NCI-H2227 treated with DMSO at 0.1 percent for 48 hours (cell line): ENCODE results near the gene LSM12.

Source experiments
- DNase-seq: peaks from one replicate; lab custom pipeline; 2025; lab: John Stamatoyannopoulos, UW

The LSM12 gene

DNA sequence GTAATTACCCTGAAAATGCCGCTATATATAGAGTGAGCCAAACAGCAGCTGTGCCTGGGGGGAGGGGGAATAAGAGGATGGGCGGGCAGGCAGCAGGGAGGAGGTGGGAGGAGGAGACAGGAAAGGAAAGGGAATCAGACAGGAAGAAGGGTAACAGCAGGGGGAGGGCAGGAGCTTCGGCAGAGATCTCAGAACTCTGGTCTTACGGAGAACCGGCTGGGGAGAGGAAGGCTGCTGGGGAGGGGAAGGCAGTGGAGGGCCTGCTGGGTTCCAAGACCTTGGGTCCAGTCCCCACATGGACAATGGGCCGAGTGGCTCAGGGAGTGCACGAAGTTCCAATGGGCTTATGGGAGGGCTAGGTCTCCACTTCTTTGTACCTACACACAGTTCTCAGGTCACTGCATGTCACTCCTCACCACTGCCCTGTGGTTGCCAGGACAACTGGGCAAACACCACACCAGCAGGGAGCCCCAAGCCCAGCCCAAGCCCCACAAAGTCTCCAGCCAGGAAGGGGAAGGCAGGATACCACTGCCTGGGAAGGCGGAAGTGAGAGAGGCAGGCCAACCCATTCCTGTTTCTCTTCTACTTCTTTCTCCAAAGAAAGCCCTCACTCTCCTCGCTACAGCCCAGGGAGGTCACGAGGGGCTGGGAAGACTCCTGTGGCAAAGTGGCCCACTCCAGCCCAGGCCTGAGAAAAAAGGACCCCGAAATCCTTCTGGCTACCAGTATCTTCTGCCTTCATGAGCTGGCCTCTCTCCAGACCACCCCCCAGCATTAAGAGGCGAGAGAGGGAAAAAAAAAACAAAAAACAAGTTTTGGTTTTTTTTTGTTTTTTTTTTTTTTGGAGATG, 29.4 kb upstream of the LSM12 start:
- peak; percentile 98 for DNase-seq

DNA sequence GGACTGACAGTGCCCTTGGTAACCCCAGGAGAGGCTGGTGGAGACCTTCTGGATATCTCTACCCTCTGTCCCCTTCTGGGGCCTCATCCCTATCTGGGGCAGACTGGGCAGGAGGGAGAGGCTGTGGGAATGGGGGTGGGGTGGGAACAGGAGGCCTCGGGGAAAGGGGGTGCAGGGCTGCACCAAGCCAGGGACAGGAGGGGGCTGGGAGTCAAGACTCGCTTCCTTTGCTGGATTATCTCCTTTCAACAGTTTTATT, 28.8 kb upstream of the LSM12 start:
- DNase-seq = no peak

DNA sequence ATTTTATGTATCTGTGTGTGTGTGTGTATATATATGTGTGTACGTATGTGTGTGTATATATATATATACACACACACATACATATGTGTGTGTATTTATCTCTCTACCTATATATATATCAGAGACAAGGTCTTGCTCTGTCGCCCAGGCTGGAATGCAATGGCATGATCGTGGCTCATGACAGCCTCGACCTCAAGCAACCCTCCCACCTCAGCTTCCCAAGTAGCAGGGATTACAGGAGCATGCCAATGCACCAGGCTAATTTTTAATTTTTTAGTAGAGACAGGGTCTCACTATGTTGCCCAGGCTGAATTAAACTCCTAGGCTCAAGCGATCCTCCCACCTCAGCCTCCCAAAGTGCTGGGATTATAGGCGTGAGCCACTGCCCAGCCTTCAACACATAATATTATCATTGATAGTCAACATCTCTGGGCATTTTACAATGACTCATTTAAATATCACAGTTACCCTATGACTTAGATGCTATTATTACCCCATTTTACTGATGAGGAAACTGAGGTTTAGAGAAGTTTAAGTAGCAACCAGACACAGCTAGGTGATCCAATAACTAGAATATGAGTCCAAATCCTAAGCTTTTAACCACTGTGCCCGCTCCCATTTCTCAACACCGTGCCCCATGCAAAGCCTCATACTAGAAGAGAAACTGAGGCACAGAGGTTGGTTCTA, 28.4 kb upstream of the LSM12 start:
- no peak for DNase-seq

DNA sequence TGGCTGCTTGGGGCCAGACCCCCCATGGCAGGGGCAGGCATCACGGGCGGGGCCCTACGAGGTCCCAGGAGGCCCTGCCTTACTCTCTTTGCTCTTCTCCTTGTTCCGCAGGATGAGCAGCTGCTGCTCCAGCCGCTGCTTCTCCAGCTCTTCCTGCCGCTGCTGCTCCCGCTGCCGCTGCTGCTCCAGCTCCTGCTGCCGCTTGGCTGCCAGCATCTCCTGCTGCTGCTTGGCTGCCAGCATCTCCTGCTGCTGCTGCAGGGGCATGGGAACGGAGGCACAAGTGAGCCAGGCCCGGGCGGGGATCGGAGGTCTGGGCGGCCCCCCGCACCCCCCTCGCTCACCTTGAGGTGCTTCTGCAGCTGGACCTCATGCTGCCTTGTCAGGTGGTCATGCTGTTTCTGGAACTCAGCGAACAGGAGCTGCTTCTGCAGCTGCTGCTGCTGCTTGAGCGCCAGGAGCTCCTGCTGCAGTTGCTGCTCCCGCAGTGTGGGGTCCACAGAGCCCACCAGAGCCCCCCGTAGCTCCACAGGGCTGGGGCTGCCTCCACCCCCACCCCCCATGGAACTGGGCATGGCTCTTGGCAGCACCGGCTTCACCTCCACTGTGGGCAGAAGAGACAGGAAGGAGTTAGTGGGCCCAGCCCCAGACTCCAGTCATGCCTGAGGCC, 26.9 kb upstream of the LSM12 start:
- no peak for DNase-seq

DNA sequence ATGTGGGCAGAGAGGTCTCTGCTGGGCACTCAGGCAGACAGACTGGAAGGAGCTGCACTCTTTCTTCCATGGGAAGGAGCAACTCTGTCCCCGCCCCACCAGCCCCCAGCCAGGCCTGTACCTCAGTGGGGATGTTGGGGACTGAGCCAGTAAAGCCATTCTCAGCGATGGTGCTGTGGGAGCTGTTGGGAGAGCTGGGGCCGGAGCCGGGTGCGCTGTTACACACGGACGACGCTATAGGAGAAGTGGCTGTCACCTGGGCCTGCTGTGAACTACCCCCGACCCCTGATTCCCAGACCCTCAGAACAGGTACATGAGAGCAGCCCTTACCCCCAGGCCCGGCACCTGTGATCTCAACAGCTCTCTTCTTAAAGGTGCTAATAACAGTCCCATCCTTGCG, 25.6 kb upstream of the LSM12 start:
- DNase-seq = no peak

DNA sequence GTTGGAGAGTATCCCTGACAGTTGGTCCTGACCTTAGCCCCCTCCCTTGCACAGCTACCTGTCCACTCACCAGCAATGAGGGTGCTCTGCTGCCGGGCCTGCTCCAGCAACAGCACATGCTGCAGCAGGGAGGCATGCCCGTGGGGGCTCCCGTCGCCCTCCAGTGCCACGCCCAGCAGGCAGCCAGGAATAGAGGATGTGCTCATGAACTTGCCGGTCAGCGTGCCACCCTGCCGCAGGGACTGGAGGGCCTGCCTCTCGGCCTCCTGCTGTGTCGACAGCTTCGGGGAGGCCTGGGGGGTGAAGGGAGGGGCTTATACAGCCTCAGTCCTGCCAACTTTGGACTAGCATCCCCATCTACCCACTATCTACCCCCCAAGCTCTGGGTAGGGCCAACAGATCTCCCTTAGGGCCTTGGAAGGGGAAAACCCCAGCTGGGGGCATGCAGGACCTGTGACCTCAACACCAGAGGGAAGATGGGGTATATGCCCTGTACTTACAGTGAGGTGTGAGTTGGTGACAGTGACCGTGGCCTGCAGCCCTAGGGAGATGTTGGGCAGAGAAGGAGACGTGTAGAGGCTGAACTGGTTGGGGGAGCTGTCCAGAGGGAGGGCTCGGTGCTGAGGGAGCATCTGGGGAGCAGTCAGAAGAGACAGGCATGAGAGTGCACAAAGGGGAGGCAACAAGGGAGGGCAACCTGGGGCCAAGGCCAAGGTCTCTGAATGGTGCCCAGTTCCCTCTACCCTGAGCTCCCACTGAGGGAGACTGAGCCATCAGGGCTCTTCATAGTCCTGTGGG, 24.9 kb upstream of the LSM12 start:
- no peak for DNase-seq

DNA sequence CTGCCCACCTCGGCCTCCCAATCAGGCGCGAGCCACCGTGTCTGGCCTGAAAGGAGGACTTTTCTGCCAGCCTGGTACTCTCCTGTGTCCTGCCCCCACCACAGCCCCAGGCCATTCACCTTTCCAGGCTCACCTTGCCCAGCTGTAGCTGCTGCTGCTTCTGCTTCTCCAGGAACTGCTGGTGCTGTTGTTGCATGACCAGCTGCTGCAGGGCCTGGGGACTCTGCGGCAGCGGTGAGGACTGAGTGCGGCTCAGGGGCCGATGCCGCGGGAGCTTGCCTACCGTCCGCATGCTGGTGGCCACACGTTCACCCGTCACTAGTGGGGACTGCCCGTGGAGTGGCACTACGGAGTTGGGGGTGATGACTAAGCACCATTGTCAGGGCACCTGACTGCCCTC, 21.8 kb upstream of the LSM12 start:
- DNase-seq = no peak

DNA sequence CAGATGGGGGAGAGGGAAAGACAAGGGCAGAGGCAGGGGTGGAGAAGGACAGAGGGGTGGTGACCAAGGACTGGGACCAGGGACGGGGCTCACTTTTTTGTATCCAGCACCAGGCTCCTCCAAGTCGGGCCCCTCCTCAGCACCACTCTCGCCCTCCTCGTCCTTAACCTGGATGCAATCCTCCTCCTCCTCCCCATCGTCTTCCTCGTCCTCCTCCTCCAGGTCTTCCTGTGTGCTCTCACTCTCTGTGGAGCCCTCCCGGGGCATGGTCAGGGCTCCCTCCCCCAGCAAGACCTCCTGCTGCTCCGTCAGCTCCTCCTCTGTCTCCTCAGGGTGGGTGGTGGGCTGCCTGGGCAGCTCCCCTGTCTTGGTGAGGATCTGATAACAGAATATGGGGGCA, 20.8 kb upstream of the LSM12 start:
- DNase-seq = no peak

DNA sequence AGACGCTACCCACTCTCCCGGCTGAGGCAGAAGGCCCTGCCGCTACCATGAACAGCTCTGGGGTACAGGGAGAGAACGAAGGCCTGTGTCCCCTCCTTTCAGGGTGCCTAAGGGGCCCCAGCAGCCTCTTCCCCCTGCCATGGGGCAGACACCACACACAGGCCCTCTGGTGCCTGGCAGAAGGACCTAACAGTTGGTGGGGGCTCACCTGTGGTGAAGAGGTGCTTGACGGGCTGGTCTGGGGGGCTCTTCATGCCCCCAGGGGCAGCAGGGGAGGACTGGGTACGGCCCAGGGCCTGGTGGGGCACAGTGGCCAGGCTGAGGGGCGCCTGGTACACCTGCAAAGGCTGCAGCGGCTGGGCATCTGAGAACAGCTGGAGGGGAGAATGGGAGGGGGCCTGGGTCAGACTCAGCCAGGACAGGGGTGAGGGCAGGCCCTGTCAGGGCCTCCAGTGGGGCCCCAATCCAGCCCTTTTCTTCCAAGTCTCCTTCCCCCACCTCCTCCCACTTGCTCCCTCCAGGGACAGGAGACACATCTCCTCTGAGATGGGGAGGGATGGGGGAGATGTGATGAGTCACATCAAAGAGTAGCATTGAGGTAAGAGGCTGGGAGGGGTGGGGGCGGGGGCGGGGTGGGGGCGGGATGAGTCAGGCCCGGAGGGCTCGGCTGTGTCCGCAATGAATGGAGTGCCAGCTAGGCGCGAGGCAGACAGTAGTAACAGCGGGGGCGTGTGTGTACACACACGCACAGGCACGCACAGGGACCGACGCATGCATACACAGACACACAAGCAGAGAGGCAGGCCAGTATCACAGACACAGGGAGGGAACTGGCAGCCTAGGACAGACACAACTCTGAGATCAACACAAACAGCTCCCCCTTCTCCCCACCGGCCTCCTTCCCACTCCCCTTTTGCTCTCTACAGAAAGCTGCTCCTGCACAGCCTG, 20.2 kb upstream of the LSM12 start:
- peak; percentile 85 for DNase-seq

DNA sequence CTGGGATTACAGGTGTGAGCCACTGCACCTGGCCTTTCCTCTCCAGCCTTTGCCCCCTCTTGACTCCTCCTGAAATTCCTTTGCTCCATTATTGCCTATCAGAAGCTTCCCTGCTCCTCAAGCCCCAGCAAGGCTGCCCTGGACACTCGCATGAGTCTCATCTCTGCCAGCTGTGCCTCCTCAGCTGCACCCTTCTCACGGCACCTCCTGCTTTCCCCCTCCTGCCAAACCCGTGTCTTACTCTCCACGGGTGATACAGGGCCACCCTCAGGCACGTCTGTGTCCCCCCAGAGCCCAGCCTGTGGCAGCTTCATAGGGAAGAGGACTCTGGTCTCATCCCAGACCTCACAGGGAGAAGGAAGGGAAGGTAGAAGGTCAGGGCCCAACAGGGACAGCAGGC, 19.4 kb upstream of the LSM12 start:
- DNase-seq = no peak

DNA sequence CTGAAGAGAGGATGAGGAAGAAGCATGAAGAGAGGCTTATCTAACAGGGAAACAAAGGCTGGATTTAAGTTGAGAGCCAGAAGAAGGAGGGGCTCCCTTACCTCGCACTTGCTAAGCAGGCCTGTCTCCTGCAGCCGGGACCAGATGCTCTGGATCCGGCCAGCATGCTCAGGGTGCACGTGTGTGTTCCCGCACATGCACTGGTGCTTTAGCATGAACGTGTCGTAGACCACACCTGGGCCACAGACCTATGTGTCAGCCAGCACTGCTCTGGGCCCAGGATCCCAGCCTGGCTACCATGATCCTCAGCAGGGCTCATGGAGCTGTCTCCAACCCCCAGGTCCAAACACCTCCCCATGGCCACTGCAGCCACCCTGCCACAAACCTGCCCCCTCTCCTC, 18.4 kb upstream of the LSM12 start:
- no peak for DNase-seq

DNA sequence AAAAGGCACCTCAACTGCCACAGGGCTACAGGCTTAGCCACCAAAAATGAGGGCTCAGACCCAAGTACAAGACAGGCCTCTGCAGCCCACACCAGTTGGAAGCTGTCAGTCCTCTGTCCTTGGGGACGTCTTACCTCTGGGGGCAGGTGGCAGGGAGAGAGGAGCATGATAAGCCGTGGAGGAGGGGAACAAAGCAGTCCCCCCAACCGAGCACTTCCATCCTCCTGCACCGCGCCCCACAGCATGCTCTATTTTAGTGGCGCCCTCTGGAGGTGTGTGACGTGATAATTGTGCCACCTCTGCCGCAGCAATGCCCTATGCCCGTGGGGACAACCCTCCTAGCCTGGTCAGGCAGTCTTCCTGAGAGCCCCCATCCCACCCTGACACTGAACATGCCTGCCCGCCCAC, 17.7 kb upstream of the LSM12 start:
- DNase-seq = no peak

DNA sequence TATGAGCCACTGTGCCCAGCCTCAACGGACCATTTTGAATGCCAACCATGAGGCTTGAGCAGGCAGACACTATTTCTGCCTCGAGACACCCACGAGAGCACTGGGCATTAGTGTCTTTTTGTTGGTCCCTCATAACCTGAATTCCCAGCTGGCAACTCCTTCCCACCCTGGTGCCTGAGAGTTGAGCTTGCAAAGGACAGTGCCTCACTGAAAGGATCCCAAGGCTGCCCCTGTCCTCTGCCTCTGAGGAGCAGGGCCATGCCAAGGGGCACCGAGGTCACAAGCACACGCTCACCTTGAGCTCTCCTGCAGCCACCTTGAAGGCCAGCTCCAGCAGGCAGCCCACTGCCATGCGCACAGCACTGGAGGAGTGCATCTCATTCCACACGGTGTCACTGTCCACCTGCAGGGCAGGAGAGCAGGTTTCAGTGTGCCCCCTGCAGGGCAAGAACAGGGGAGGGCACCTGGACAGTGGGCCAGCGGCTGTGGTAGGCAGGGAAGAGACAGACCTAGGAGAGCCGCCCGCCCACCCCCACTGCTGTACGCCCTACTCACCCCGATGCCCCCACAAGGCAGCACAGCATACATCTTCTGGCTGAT, 16.9 kb upstream of the LSM12 start:
- DNase-seq = no peak

DNA sequence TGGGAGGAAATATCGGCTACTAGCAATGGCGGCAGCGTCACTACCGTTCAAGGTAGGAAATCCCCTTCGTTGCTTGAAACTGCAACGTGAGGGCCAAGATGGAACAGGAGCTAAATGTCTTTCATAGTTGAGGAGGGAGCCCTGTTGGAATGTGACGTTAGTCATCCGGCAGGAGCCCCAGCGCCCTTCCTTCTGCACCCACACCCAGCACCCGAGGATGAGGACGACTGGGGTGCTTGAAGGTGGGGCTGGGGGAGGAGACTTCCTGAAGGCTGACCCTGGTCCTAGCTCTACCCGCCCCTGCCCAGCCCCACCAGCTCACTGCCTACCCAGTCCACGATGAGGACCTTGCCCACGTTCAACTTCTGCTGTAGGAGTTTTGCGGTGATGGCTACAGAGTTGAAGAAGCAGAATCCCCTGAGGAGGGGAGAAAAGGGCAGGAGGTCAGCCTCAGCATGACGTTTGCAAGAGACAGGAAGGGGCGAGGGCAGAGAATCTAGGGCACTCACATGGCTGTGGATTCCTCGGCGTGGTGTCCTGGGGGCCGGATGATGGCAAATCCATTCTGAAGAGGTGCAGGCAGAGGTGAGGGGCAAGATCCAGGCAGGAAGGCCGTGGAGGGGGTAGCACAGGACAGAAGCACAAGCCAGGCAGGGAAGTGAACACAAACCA, 15.9 kb upstream of the LSM12 start:
- DNase-seq = no peak

DNA sequence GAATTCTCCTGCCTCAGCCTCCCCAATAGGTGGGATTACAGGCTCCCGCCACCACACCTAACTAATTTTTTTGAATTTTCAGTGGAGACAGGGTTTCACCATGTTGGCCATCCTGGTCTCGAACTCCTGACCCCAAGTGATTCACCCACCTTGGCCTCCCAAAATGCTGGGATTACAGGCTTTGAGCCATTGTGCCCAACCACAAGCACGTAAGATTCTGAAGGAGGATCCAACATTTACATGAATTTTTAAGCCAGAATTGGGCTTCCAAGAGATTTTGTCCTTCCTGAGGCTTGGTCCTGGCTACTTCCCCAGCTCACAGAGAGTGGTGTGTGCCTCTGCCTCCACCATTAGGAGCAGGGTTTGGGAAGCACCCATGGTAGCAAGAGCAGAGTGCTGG, 15.2 kb upstream of the LSM12 start:
- DNase-seq = no peak

DNA sequence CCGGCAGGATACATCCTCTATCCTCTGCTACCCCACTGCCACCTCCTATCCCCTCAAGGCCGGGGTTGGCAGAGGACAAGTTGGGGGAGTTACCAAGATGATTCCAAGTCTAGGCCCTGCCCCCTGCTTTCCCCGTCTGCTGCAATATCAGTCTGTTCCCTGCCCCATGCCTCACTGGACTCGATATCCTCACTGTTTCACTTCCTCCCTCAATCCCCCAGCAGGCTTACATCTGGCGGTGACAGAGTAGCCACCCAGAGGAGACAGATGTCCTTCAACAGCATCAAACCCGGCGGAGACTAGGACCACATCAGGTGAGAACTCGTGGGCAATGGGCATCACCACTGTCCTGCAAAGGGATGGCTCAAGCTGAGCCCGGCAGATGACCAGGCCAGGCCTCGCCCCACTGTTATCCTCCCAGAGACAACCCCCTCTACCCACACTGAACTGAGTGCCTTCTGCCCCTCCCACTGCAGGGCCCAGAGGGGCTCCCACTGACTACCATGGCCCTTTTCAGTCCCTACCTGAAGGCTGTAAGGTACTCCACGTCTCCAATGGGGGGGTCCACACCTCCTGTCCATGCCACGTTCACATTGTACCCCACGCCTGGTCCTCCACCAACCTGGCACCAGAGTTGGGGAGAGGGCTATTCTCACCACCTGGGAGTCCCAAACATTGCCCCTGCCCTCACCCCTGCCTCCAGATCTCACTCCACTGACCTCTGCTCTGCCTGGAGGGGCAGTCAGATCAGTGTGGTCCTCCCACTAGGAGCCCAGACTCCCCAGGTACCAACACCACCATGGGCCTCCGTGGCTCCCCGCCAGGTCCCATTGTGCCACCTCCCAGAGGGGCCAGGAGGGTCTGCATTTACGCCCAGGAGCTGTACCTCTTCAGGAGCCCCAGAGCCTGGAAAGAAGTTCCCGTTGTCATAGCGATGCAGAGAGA, 13.7 kb upstream of the LSM12 start:
- no peak for DNase-seq

DNA sequence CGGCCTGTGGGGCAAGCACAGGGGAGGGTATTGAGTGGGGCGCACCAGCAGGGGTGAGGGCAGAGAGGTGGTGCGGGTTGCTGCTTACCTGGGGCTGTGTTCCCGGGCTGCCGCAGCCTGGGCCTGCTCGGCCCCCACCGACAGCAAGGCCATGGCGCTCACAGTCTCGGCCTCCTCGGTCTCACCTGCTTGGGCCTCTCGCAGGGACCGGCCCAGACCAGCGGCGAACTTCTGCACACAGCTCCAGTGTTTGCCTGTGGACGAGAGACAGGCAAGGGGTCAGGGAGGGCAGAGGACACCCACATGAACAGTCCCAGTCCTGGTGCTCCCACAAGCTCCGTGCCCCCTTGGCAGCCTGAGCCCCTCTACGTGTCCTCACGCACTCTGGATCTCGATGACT, 11.9 kb upstream of the LSM12 start:
- no peak for DNase-seq

DNA sequence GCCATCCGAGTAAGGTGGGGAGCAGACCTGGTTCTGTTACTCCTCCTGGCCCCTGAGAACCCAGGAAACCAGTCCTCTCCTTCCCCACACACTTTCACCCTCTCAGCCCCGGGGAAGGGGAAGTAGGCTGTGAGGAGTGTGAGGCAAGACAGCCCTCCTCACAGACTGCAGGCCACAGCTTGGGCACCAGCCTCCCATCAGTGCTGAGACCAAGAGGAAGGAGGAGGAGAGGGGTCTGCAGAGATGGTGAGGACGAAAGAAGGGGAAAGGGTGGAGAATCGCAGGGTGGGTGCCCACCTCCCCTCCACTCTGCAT, 11.1 kb upstream of the LSM12 start:
- no peak for DNase-seq
